ENCODE data around the gene FGB.

DNA sequence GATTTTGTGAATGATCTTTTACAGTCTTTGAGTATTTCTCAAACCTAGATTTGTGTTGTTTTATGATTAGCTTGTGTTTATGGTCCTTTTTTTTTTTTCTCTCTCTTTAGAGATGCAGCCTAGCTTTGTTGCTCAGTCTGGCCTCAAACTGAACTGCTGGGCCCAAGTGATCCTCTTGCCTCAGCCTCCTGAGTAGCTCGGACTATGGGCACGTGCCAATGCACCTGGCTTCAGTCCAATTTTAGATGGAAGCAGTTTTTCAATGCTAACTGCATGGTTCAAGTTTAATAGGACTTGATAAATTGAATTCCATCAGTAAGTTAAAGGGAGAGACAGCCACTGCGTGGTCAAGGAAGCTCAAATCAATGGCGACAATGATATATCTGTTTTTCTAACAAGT lies 53.5 kb downstream of the FGB start:
- TF ChIP-seq CTCF (IDR thresholded peaks at IDR 0.05; ENCODE audit: low read length) = no peak
- no peak for TF ChIP-seq EZH2 (IDR thresholded peaks at IDR 0.05; ENCODE audit: borderline replicate concordance, low read length)

Data from OCI-LY1 (cell line).